ENCODE measurements around the gene FALEC.

Gene FALEC

GRCh38 chr1:150498342-150498741 lies 17.2 kb upstream of the FALEC start:
- H3K18ac ChIP-seq (ENCODE audit: low read length), result no peak overlapping the region
- no peak overlapping the region for H3K4me2 ChIP-seq (ENCODE audit: low read length)
- H2BK5ac ChIP-seq (ENCODE audit: low read length), result no peak overlapping the region
- H2BK15ac ChIP-seq (replicated peaks; ENCODE audit: low read depth), result no peak overlapping the region
- no peak overlapping the region for H2BK120ac ChIP-seq (ENCODE audit: low read depth, low read length)
- no peak overlapping the region for H3K56ac ChIP-seq (ENCODE audit: low read length)
- H4K8ac ChIP-seq (ENCODE audit: low read depth, low read length), result no peak overlapping the region
- H3K9ac ChIP-seq (ENCODE audit: low read length), result no peak overlapping the region
- no peaks in the 10 kb centered on the region for H3K79me1 ChIP-seq (ENCODE audit: low read length)
- H3K4me3 ChIP-seq (ENCODE audit: low read length), result no peak overlapping the region
- no peak overlapping the region for H4K5ac ChIP-seq (ENCODE audit: low read length)
- H3K4ac ChIP-seq (ENCODE audit: low read depth, low read length), result no peak overlapping the region
- no peak overlapping the region for H3K23ac ChIP-seq (ENCODE audit: low read length)
- no peak overlapping the region for H3K27ac ChIP-seq (ENCODE audit: low read depth, low read length)
- no peaks in the 10 kb centered on the region for H3K27me3 ChIP-seq (ENCODE audit: insufficient read depth, low read length, poor library complexity)
- H2AK5ac ChIP-seq (ENCODE audit: low read length), result no peak overlapping the region
- H3K79me2 ChIP-seq (ENCODE audit: control insufficient read depth, insufficient read depth, low read length), result no peaks in the 10 kb centered on the region
- H3K4me1 ChIP-seq (ENCODE audit: control insufficient read depth, low read depth, low read length), result no peaks in the 10 kb centered on the region
- no CpG with 5 or more reads among the region's 10 CpGs for WGBS (ENCODE audit: extremely low coverage, insufficient coverage, low lambda C conversion rate)
- no peak for DNase-seq
- H3K36me3 ChIP-seq (ENCODE audit: control insufficient read depth, insufficient read depth, low read length), result peaks cover 4% of the 10 kb centered on the region

DNA sequence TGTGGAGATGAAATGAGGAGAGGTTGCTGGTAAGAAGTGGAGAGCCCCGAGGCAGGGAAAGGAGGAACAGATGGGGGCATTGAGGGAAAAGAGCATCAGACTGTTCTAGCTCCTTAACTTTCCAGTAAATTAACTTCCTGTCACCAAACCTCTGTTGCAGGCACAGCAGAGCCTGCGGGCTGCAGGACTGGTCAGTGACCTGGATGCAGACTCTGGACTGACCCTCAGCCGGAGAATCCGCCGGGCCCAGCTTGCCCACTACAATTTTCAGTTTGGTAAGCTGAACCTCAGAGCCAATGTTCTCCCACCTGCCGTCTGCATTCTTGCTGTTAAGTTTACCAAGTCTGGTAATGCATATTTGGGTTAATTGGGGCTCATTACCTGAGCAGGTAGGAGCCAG lies 10.1 kb upstream of the FALEC start:
- no peak for DNase-seq
- no peak overlapping the region for H3K4me2 ChIP-seq (ENCODE audit: low read length)
- H3K4ac ChIP-seq (ENCODE audit: low read depth, low read length), result no peak overlapping the region
- no peak overlapping the region for H2BK15ac ChIP-seq (replicated peaks; ENCODE audit: low read depth)
- no peaks in the 10 kb centered on the region for H3K27me3 ChIP-seq (ENCODE audit: insufficient read depth, low read length, poor library complexity)
- no CpG with 5 or more reads among the region's 6 CpGs for WGBS (ENCODE audit: extremely low coverage, insufficient coverage, low lambda C conversion rate)
- no peak overlapping the region for H4K5ac ChIP-seq (ENCODE audit: low read length)
- no peak overlapping the region for H3K27ac ChIP-seq (ENCODE audit: low read depth, low read length)
- H3K4me1 ChIP-seq (ENCODE audit: control insufficient read depth, low read depth, low read length), result no peaks in the 10 kb centered on the region
- H3K18ac ChIP-seq (ENCODE audit: low read length), result no peak overlapping the region
- no peak overlapping the region for H4K8ac ChIP-seq (ENCODE audit: low read depth, low read length)
- H3K36me3 ChIP-seq (ENCODE audit: control insufficient read depth, insufficient read depth, low read length), result peaks cover 2% of the 10 kb centered on the region
- H3K79me1 ChIP-seq (ENCODE audit: low read length), result no peaks in the 10 kb centered on the region
- H3K56ac ChIP-seq (ENCODE audit: low read length), result no peak overlapping the region
- no peak overlapping the region for H3K9ac ChIP-seq (ENCODE audit: low read length)
- no peak overlapping the region for H2AK5ac ChIP-seq (ENCODE audit: low read length)
- no peak overlapping the region for H2BK120ac ChIP-seq (ENCODE audit: low read depth, low read length)
- H3K23ac ChIP-seq (ENCODE audit: low read length), result no peak overlapping the region
- no peaks in the 10 kb centered on the region for H3K79me2 ChIP-seq (ENCODE audit: control insufficient read depth, insufficient read depth, low read length)
- H3K4me3 ChIP-seq (ENCODE audit: low read length), result no peak overlapping the region
- H2BK5ac ChIP-seq (ENCODE audit: low read length), result no peak overlapping the region

GRCh38 chr1:150507912-150508864 lies 7.4 kb upstream of the FALEC start, which contains the start of gene ECM1:
ECM1 (plus strand) TSS chr1:150508109; CDS start chr1:150508210, 101 bp downstream.
- Histone ChIP-seq H3K27me3 (ENCODE audit: insufficient read depth, low read length, poor library complexity) (no peaks in the 10 kb centered on the region), H3K4me3 (ENCODE audit: low read length) (no peak within 1 kb of the TSS), H3K79me1 (ENCODE audit: low read length) (no peaks in the 10 kb centered on the region), H4K5ac (ENCODE audit: low read length) (no peak within 1 kb of the TSS), H2AK5ac (ENCODE audit: low read length) (no peak within 1 kb of the TSS), H4K8ac (ENCODE audit: low read depth, low read length) (no peak within 1 kb of the TSS), H3K4ac (ENCODE audit: low read depth, low read length) (no peak within 1 kb of the TSS), H3K79me2 (ENCODE audit: control insufficient read depth, insufficient read depth, low read length) (no peaks in the 10 kb centered on the region), H2BK120ac (ENCODE audit: low read depth, low read length) (no peak within 1 kb of the TSS), H3K56ac (ENCODE audit: low read length) (peak within 1 kb of the TSS; percentile 31), H3K4me1 (ENCODE audit: control insufficient read depth, low read depth, low read length) (no peaks in the 10 kb centered on the region), H3K18ac (ENCODE audit: low read length) (no peak within 1 kb of the TSS), H3K9ac (ENCODE audit: low read length) (peak within 1 kb of the TSS; percentile 20), H3K4me2 (ENCODE audit: low read length) (no peak within 1 kb of the TSS), H3K23ac (ENCODE audit: low read length) (no peak within 1 kb of the TSS), H3K36me3 (ENCODE audit: control insufficient read depth, insufficient read depth, low read length) (peaks cover 2% of the 10 kb centered on the region), H2BK5ac (ENCODE audit: low read length) (no peak within 1 kb of the TSS), H3K27ac (ENCODE audit: low read depth, low read length) (no peak within 1 kb of the TSS), H2BK15ac (replicated peaks; ENCODE audit: low read depth) (no peak within 1 kb of the TSS)
- WGBS (ENCODE audit: extremely low coverage, insufficient coverage, low lambda C conversion rate), result no CpG with 5 or more reads among the region's 7 CpGs
- DNase-seq, result peak; percentile 82

DNA sequence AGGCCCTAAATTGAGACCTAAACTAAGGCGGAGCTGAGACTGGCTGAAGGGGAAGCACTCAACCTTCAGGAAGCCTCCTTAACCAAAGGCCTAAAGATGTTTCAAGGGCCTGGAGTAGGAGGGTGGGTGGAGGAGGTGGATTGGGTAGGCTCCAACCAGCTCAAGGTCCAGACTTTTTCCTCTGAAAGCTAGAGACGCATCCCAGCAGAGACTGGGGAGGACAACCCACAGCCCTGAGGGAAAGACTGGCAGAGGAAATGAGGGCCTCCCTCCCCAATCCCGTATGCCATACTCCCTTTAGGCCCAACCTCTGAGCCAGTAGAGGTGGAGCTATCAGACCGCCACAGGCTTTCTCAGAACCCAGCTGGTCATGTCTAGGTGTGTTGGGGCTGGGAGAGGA lies 6.6 kb upstream of the FALEC start:
- Histone ChIP-seq H3K4me1 (ENCODE audit: control insufficient read depth, low read depth, low read length) (no peaks in the 10 kb centered on the region), H3K79me2 (ENCODE audit: control insufficient read depth, insufficient read depth, low read length) (no peaks in the 10 kb centered on the region), H3K18ac (ENCODE audit: low read length) (no peak overlapping the region), H3K36me3 (ENCODE audit: control insufficient read depth, insufficient read depth, low read length) (peaks cover 2% of the 10 kb centered on the region), H2BK15ac (replicated peaks; ENCODE audit: low read depth) (no peak overlapping the region), H3K27ac (ENCODE audit: low read depth, low read length) (no peak overlapping the region), H3K4me2 (ENCODE audit: low read length) (no peak overlapping the region), H4K8ac (ENCODE audit: low read depth, low read length) (no peak overlapping the region), H2BK120ac (ENCODE audit: low read depth, low read length) (no peak overlapping the region), H2BK5ac (ENCODE audit: low read length) (no peak overlapping the region), H3K4ac (ENCODE audit: low read depth, low read length) (no peak overlapping the region), H3K27me3 (ENCODE audit: insufficient read depth, low read length, poor library complexity) (no peaks in the 10 kb centered on the region), H3K56ac (ENCODE audit: low read length) (no peak overlapping the region), H3K23ac (ENCODE audit: low read length) (no peak overlapping the region), H3K4me3 (ENCODE audit: low read length) (no peak overlapping the region), H2AK5ac (ENCODE audit: low read length) (no peak overlapping the region), H3K9ac (ENCODE audit: low read length) (no peak overlapping the region), H3K79me1 (ENCODE audit: low read length) (no peaks in the 10 kb centered on the region), H4K5ac (ENCODE audit: low read length) (no peak overlapping the region)
- no peak for DNase-seq
- no CpG with 5 or more reads among the region's 4 CpGs for WGBS (ENCODE audit: extremely low coverage, insufficient coverage, low lambda C conversion rate)

DNA sequence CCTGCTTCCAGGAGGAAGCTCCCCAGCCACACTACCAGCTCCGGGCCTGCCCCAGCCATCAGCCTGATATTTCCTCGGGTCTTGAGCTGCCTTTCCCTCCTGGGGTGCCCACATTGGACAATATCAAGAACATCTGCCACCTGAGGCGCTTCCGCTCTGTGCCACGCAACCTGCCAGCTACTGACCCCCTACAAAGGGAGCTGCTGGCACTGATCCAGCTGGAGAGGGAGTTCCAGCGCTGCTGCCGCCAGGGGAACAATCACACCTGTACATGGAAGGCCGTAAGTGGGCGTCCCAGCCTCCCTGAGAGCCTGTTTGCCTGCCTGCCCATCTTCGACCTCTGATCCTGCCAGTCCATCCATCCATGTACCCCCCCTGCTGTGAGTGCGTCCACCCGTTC lies 4.0 kb upstream of the FALEC start:
- Histone ChIP-seq H3K36me3 (ENCODE audit: control insufficient read depth, insufficient read depth, low read length) (no peaks in the 10 kb centered on the region), H4K5ac (ENCODE audit: low read length) (no peak overlapping the region), H2BK5ac (ENCODE audit: low read length) (no peak overlapping the region), H3K4me2 (ENCODE audit: low read length) (no peak overlapping the region), H3K18ac (ENCODE audit: low read length) (no peak overlapping the region), H4K8ac (ENCODE audit: low read depth, low read length) (no peak overlapping the region), H2BK15ac (replicated peaks; ENCODE audit: low read depth) (no peak overlapping the region), H3K79me2 (ENCODE audit: control insufficient read depth, insufficient read depth, low read length) (no peaks in the 10 kb centered on the region), H3K4me3 (ENCODE audit: low read length) (no peak overlapping the region), H3K79me1 (ENCODE audit: low read length) (no peaks in the 10 kb centered on the region), H3K4ac (ENCODE audit: low read depth, low read length) (no peak overlapping the region), H3K4me1 (ENCODE audit: control insufficient read depth, low read depth, low read length) (no peaks in the 10 kb centered on the region), H2BK120ac (ENCODE audit: low read depth, low read length) (no peak overlapping the region), H3K9ac (ENCODE audit: low read length) (no peak overlapping the region), H3K27ac (ENCODE audit: low read depth, low read length) (no peak overlapping the region), H3K56ac (ENCODE audit: low read length) (no peak overlapping the region), H2AK5ac (ENCODE audit: low read length) (no peak overlapping the region), H3K23ac (ENCODE audit: low read length) (no peak overlapping the region), H3K27me3 (ENCODE audit: insufficient read depth, low read length, poor library complexity) (no peaks in the 10 kb centered on the region)
- DNase-seq, result no peak
- no CpG with 5 or more reads among the region's 12 CpGs for WGBS (ENCODE audit: extremely low coverage, insufficient coverage, low lambda C conversion rate)
